SW480 (cell line): ENCODE data around the gene XAGE1B.
"Not testable (repeated sequence)": the region's sequence is repeated elsewhere in the genome, so short reads cannot be mapped to it uniquely, and the experiment has no call there.

Experiments used
- DNase-seq: peaks from one replicate; pipeline ENCODE4 v3.0.0-alpha.2; 2016; ENCODE audit warnings: low spot score

The XAGE1B gene, protein sequence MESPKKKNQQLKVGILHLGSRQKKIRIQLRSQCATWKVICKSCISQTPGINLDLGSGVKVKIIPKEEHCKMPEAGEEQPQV

GRCh38 chrX:52516987-52517325 is at the start of gene XAGE1B:
XAGE1B (minus strand) TSS chrX:52517063; CDS start chrX:52515527, 1,536 bp downstream.
- not testable (repeated sequence) for DNase-seq

GRCh38 chrX:52563105-52563504 is 46.2 kb upstream of the XAGE1B start:
- no peak for DNase-seq

- DNase-seq = no peak
Observed at GRCh38 chrX:52558140-52558539, 41.3 kb upstream of the XAGE1B start.

- DNase-seq = no peak
Observed at GRCh38 chrX:52556741-52557140, 39.9 kb upstream of the XAGE1B start.

DNA sequence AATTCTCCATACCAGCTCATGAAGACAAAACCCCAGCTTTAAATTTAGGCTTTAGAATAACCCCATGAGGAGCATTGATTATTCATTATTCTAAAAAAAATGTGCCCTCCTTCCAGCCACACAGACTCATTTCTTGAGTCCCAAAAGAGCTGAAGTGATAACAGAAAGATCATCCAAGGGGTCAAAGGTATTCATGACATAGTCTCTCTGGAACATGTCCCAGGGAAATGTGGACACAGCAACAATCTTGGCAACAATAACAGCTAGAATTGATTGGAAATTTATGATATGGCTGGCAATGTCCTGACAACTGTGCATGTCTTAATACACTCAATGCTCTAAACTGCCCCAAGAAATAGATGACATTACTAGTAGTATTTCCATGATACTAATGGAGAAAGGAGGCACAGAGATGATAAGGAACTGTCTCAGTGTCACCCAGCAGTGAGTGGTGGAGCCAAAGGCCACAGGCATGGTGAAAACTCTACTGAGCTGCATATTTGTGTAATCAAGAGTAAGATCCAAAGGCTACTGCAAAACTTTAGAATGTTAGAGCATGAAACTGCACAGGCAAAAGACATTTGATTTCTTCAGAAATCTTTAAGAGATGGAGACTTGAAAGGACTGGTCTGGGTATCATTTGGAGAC is 37.3 kb upstream of the XAGE1B start:
- DNase-seq = no peak

DNA sequence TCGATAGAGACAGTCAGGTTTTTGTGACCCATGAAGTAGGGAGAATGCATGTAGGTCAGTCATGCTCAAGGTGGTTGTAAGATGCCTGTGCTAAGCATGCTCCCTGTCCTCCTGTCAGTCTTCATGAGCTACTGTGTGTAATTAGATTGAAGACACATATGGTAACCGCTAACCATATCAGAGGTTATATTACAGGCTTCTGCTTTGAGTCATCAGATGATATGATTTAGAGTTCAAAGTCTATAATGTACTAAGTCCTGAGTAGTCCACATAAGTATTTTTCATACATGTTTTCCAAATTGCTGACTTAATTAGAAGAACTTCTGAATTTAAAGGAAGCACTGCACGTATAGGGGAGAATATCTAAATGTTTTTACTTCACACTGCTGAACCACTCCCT is 31.9 kb upstream of the XAGE1B start:
- DNase-seq = peak; percentile 44

DNA sequence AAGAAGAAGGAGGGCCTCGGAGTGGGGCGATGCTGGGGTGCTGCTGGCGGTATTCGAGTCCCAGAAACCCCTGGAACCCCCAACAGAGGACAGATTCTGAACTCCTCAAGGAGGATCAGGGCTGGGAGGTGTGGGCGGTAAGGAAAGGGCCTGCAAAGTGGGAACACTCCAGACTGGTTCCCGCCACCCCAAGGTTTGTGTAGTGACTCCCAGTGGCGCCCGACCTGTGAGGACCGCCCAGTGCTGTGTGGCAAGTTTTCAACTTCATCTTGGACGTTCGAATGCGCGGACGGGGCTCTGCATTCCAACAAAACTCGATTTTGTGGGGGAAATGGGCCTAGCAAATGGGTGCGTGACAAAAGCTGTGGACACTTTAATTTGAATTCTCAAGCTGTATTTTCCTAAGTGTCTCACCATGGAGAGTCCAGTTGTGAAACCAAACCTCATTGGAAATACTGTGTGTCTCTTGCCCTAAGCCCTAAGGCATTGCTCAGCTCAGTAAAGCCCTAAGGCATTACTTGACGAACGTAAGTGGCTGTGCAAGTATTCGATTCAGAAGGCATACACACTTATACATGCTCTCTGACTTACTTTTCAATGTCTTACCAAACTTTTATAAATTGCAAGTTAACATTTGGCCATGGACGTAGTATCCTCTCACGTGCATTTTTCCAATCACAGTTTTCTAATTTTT is 27.4 kb upstream of the XAGE1B start:
- DNase-seq = no peak

DNA sequence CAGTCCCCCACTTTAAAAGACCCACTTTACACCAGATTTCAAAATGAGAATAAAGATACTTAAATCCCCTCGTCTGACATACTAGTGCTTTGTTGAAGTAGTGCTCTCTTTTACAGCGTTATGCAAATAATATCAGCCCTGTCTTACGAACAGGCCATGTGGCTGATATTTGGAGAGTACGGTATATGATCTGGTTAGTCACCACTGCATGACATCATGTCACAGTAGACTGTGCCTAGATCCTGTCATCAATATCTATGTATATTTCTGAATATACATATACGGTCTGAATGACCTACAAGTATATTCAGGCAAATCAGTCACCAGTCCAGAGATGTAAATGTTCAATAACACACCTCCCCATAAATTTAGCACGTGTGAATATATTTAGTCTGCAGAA is 25.4 kb upstream of the XAGE1B start:
- DNase-seq = peak; percentile 13

GRCh38 chrX:52541051-52541450 is 24.2 kb upstream of the XAGE1B start:
- peak; percentile 61 for DNase-seq

DNA sequence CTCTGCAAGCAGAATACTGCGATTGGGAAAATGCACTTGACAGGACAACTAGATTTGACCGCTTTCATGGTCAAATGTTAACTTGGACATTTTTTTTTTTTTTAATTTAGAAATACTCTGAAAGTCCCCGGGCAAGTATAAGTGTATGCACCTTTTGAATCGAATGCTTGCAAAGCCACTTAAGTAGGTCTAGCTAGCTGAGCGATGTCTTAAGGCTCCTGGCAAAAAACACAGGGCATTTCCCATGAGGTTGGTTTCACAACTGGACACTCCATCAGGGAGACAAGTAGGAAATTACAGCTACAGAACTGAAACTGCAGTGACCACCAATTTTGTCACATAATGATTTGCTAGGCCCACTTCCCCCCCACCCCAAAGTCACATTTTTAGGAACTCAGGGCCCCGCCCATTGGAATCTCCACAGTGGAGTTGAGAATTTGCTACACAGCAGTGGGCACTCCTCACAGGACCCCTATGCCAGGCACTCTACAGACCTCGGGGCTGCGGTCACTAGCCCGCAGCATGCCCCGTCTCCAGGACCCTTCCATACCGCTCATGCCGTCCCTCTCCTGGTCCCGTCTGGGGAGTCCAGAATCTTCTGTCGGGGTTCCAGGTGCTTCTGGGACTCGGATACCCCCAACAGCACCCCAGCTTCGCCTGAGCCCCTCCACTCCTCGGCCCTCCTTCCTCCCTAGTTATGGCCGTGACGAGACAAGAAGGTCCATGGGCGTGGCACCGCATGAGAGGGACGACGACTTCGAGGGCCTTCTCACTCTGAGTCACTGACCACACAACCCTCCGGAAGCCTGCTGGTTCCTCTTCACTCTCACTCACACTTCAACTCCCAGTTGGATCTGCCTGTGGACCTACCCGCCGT is 515 bp downstream of the XAGE1B start:
- DNase-seq = not testable (repeated sequence)

- not testable (repeated sequence) for DNase-seq
Observed at GRCh38 chrX:52511126-52511525, 5.7 kb downstream of the XAGE1B start.

DNA sequence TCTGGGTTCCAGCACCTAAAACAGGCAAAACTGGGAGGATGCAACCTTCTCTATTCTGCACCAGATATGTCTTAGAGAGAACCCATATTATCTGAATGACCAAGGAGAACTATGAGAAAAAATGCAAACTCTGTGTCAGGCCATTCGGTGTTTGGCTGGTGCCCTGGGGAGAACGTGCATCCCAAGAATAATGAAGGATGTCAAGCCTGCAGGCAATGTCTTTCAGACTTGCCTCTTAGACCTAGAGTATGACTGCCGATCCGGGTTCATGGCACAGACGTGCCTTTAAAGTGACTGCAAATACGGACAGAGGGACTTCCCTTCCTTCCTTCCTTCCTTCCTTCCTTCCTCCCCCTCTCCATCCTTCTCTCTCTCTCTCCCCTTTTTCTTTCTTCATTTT is 6.9 kb downstream of the XAGE1B start:
- DNase-seq = no peak

GRCh38 chrX:52507331-52507730 is 9.5 kb downstream of the XAGE1B start:
- no peak for DNase-seq

DNA sequence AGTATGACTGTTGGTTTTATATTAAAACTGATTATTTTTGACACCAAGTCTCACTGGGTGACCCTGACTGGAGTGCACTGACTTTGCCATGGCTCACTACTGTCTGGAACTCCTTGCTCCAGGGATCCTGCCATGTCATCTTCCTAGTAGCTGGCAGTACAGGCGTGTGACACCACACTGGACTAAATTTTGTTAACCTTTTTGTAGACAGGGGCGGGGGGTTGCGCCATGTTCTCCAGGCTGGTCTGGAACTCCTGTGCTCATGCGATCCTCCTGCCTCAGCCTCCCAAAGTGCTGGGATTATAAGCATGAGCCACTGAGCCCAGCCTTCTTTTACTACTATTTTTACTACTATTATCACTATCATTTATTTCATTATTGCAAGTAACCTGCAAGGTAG is 12.3 kb downstream of the XAGE1B start:
- DNase-seq = no peak

DNA sequence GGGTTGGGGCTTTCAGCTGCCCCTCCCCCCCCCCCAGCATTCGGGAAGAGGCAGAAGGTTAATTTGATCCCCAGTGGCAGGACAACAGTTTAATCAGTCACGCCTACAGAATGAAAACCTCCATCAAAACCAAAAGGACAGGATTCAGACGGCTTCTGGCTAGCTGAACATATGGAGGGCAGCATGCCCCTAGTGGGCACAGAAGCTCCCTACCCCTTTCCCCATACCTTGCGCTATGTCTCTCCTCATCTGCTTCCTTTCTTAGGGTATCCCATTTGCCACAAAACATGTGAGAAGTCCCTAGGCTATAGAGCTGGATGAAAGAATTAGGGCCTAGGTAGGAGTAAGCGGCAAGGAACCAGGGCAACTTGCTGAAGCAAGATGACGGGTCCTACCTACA is 15.5 kb downstream of the XAGE1B start:
- DNase-seq = not testable (repeated sequence)

DNA sequence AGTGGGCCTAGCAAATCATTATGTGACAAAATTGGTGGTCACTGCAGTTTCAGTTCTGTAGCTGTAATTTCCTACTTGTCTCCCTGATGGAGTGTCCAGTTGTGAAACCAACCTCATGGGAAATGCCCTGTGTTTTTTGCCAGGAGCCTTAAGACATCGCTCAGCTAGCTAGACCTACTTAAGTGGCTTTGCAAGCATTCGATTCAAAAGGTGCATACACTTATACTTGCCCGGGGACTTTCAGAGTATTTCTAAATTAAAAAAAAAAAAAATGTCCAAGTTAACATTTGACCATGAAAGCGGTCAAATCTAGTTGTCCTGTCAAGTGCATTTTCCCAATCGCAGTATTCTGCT is 20.5 kb downstream of the XAGE1B start:
- DNase-seq = not testable (repeated sequence)

GRCh38 chrX:52495545-52496418 is 21.1 kb downstream of the XAGE1B start, which contains the start of gene XAGE1A:
XAGE1A (plus strand) TSS chrX:52495808; CDS start chrX:52497362, 1,554 bp downstream.
- not testable (repeated sequence) for DNase-seq

- DNase-seq = peak; percentile 85
Observed at GRCh38 chrX:52471301-52471700, 45.6 kb downstream of the XAGE1B start.
